GM12874 (cell line): ENCODE results near the gene SMNDC1.

Experiments
- TF ChIP-seq, protein P1 (sequence below): IDR thresholded peaks from 2 replicates; pipeline ENCODE4 v1.5.1; 2011; ENCODE audit warnings: low read depth, mild to moderate bottlenecking, control low read depth, low read length, moderate library complexity; ENCODE audit not compliant: insufficient read depth

Gene SMNDC1

DNA sequence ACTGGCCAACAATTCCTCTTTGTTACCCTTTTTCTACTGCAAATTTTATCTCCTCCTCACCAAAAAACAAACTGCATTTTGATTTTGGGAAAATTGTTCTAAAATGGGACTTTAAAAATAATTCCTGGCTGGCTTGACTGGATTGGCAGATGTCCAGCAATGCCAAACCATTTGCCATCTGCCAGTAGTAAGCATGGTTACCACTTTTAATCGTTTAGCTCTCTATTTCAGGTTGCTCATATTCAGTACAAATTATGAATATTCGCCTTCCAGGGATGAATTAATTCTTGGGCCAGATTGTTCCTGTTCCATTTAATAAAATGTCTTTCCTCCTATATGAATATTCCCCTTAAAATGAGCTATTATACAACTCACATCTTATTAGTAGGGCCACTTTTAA is 35.7 kb downstream of the SMNDC1 start:
- TF ChIP-seq, protein P1, sequence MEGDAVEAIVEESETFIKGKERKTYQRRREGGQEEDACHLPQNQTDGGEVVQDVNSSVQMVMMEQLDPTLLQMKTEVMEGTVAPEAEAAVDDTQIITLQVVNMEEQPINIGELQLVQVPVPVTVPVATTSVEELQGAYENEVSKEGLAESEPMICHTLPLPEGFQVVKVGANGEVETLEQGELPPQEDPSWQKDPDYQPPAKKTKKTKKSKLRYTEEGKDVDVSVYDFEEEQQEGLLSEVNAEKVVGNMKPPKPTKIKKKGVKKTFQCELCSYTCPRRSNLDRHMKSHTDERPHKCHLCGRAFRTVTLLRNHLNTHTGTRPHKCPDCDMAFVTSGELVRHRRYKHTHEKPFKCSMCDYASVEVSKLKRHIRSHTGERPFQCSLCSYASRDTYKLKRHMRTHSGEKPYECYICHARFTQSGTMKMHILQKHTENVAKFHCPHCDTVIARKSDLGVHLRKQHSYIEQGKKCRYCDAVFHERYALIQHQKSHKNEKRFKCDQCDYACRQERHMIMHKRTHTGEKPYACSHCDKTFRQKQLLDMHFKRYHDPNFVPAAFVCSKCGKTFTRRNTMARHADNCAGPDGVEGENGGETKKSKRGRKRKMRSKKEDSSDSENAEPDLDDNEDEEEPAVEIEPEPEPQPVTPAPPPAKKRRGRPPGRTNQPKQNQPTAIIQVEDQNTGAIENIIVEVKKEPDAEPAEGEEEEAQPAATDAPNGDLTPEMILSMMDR = no peak

DNA sequence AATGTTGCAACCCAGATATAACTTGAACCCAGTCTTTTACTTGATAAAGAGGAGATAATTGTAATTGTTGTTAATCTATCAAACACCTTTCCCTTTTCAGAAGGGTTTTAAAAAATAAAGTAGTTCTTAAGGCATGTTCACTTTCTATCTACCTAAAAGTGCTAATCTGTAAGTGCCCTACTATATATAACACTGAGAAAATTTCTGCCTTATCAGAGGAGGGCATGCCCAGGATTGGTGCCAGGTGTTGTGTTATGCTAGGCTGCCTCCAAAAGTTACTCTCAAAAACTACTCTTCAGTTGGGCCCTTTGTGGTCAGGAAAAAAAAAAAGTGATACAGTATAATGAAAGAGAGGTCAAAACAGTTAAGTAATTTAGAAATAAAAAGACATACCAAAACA is 36.3 kb downstream of the SMNDC1 start:
- TF ChIP-seq, protein P1 = no peak

DNA sequence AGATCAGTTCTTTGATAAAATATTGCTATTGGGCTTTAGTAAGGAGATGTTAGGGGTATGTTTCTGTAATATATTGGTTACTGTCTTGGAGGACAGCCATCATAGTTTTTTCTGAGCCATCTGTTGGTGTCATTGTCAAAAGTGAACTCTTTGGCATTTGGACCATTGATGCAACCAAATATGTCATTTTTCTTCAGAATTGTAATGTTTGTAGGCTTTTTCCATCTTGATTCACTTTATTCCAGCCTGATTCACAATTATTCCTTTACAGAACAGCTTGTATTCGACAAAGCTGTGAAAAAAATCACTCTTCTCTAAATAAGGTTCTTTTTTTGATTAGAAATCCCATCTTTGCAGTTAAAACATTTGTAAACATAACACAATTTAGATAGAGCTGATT is 37.4 kb downstream of the SMNDC1 start:
- TF ChIP-seq, protein P1 = no peak

DNA sequence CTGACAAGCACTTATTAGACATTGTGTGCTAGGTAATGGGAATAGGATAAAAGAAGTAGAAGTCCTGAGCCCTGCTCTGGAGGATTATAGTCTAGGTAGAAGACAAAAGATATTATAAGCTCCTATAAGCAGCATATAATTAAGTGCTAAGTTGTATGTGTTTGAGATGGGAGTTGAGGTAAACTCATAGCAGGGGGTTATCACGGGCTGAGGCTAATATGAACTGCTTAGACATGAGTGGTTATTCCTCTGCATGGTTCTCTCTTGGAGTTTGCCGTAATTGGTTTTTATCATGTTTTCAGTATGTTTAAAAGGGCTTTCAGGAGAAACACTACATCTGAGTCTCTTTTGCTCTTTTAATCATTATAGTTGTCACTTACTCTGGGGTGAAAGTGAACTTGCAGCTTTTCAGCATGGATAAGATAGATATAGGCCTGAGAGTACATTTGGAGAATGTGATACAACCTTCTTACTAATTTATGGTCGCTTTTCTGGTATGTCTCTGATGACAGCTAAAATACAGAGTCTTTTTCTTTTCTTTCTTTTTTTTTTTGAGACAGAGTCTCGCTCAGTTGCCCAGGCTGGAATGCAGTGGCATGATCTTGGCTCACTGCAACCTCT is 39.0 kb downstream of the SMNDC1 start:
- TF ChIP-seq, protein P1 = no peak

DNA sequence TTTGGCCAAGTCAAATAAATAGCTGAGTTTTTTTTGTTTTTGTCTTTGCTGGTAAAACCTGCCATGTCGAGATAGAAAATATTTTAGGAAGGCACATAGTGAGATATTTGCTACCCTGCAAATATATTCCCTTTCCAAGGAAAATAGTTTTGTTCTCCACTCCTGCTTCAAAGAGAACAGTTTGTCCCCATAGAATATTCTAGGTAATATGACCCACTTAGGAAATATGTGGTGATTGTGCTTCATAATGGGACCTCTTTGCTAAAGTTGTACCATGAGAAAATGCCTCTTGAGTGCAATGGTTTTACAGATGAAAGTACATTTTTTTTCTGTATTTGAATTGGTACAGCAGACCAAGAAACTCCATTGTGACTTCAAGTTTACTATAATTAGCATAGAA is 41.6 kb downstream of the SMNDC1 start:
- TF ChIP-seq, protein P1 = no peak

DNA sequence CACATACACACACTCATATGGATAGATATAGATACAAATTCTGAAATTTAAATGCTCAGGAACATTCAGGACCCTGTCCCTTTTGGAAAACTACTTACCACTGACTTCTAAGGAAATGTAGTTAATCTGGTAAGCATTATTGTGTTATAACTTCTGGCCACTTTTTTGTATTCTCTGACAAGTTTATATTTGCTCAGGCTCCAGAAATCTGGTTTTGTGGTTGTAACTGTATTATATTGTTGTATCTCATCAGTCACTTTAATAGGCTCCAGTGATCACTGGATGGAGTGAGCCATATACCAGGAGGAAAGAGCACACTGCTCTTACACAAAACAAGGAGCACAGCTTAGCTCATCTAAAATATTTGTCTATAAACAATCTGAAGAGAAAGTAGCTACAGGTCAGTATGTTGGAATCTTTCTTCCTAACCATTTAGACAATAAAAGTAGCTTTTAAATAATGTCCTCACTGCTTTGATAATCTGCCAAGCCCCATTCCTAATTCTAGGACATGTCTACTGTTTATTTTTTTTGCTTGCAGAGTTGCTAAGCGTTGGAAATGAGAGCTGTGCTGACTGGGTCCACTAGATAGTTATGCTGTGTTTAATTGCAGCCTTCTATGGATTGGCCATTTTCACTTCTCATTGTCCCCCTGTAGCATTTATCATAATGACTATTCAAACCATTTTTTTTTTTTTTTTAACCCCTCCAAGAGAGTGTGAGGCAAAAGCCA is 43.8 kb downstream of the SMNDC1 start:
- TF ChIP-seq, protein P1 = no peak

DNA sequence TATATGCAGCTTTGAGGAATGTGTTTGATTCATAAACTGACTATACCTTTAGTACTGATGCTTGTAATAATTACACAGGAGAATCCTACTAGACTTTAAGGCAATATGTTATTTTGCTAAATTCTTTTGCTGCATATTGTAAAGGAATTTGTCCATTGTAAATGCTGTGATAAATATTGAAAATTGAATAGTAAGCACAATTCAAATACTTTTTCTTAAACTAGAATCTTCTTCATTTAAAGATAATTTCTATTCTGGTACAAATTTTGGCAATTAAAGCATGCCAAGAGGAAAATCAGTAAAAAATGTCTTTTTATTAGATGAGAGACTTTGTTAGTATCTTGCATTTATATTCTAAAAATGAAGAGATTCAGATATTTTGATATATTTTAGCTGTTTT is 45.4 kb downstream of the SMNDC1 start:
- TF ChIP-seq, protein P1 = no peak
